H1 (cell line): ENCODE results near the gene SHC1. TPM values are rescaled to one million over a fixed set of nuclear protein-coding genes. Genes with fewer than 3 reads are reported as not detected.

ENCODE experiments used
- BACH1 ChIP-seq: IDR thresholded peaks from 2 replicates; pipeline ENCODE4 v1.6.1; 2012; ENCODE audit warnings: low read length, improper control_type of control experiment
- BCL11A ChIP-seq, 2 experiments: IDR thresholded peaks; one replicate each; pipeline ENCODE4 v1.6.1; 2011; ENCODE audit warnings: low read depth in 2 of 2, low read length in 2 of 2, mild to moderate bottlenecking in 2 of 2
- CBX5 ChIP-seq: fragments of 300-800, 300-1000 bp; sonication (generic); IDR thresholded peaks from 2 replicates; pipeline ENCODE4 v1.7.1; 2016; ENCODE audit warnings: antibody characterized with exemption, low read length, low read depth
- CEBPB ChIP-seq: IDR thresholded peaks from 2 replicates; pipeline ENCODE4 v1.6.1; 2012; ENCODE audit warnings: low read depth, low read length
- CHD2 ChIP-seq: IDR thresholded peaks from 2 replicates; pipeline ENCODE4 v1.6.1; 2012; ENCODE audit warnings: low read length, improper control_type of control experiment
- EGR1 ChIP-seq: IDR thresholded peaks from 2 replicates; pipeline ENCODE4 v1.6.1; 2011; ENCODE audit warnings: low read depth, low read length, borderline replicate concordance
- FOSL1 ChIP-seq: IDR thresholded peaks from 2 replicates; pipeline ENCODE4 v1.6.1; 2011; ENCODE audit warnings: mild to moderate bottlenecking, low read depth, low read length, moderate library complexity; ENCODE audit not compliant: insufficient read depth
- HDAC6 ChIP-seq: IDR thresholded peaks from one replicate; pipeline ENCODE4 v1.7.1; 2012; ENCODE audit warnings: low read depth, mild to moderate bottlenecking, inconsistent platforms, low read length, moderate library complexity
- JUN ChIP-seq: IDR thresholded peaks from 2 replicates; pipeline ENCODE4 v1.6.1; 2011; ENCODE audit warnings: low read depth, mild to moderate bottlenecking, improper control_type of control experiment, low read length
- KDM5A ChIP-seq: fragments of 200-600 bp; IDR thresholded peaks from 2 replicates; pipeline ENCODE4 v1.7.1; 2012; ENCODE audit warnings: mild to moderate bottlenecking, low read length, inconsistent platforms, mixed read lengths
- MAFK ChIP-seq: IDR thresholded peaks from 2 replicates; pipeline ENCODE4 v1.6.1; 2012; ENCODE audit warnings: low read depth, mild to moderate bottlenecking, improper control_type of control experiment, low read length
- SIRT6 ChIP-seq: IDR thresholded peaks from one replicate; pipeline ENCODE4 v1.7.1; 2012; ENCODE audit warnings: low read length, inconsistent platforms
- SIX5 ChIP-seq: IDR thresholded peaks from 2 replicates; pipeline ENCODE4 v1.6.1; 2011; ENCODE audit warnings: mild to moderate bottlenecking, low read depth, low read length
- SP1 ChIP-seq: IDR thresholded peaks from 2 replicates; pipeline ENCODE4 v1.6.1; 2011; ENCODE audit warnings: low read depth, low read length
- SP4 ChIP-seq: IDR thresholded peaks from 2 replicates; pipeline ENCODE4 v1.6.1; 2012; ENCODE audit warnings: low read length, inconsistent platforms
- SRF ChIP-seq: IDR thresholded peaks from 2 replicates; pipeline ENCODE4 v1.6.1; 2011; ENCODE audit warnings: mild to moderate bottlenecking, low read depth, low read length, moderate library complexity
- TAF7 ChIP-seq: optimal IDR thresholded peaks from 2 replicates; pipeline ENCODE3; 2011; ENCODE audit warnings: low read depth, mild to moderate bottlenecking, inconsistent platforms, low read length, moderate library complexity, borderline replicate concordance
- TBP ChIP-seq: IDR thresholded peaks from 2 replicates; pipeline ENCODE4 v1.6.1; 2011; ENCODE audit warnings: low read depth, low read length, improper control_type of control experiment
- TEAD4 ChIP-seq: IDR thresholded peaks from 2 replicates; pipeline ENCODE4 v1.6.1; 2012; ENCODE audit warnings: low read depth, low read length, inconsistent platforms, mixed read lengths
- YY1 ChIP-seq: IDR thresholded peaks from 2 replicates; pipeline ENCODE4 v1.6.1; 2011; ENCODE audit warnings: low read depth, mild to moderate bottlenecking, low read length
- ZNF274 ChIP-seq: IDR thresholded peaks from 2 replicates; pipeline ENCODE4 v1.7.0; 2012; ENCODE audit warnings: low read length, borderline replicate concordance; ENCODE audit errors: extremely low read depth
- polyA plus RNA-seq, 7 experiments: library from polyadenylated mRNA; depleted of rRNA in 3 of 7; stranded (reverse) in 5 of 7; unstranded in 2 of 7; fragments of >200 nt in 5 of 7; fragments of 200-250 nt in 2 of 7; gene quantifications; 1 replicate in 5 of 7; 2 replicates in 1 of 7; 4 replicates in 1 of 7; pipeline versions ENCODE4 v1.2.1 to v1.2.3, GENCODE V29; 2011 to 2013; ENCODE audit warnings: missing spikeins in 2 of 7, mixed read lengths in 2 of 7
- total RNA-seq: library from RNA; stranded (reverse); fragmentation: NEBNext Ultra II Directional; extraction: Animal tissue kit (Norgen Biotek cat#: 25700); gene quantifications from 2 replicates; pipeline ENCODE4 v1.2.1, GENCODE V29; 2021
- TF ChIP-seq, protein P1 (sequence below), 3 experiments: IDR thresholded peaks; 1 replicate in 2 of 3; 2 replicates in 1 of 3; pipeline versions ENCODE4 v1.5.1 to v1.6.1; 2011; ENCODE audit warnings: low read length in 3 of 3, mild to moderate bottlenecking in 3 of 3, inconsistent platforms in 2 of 3, low read depth in 1 of 3, moderate library complexity in 1 of 3; ENCODE audit not compliant: insufficient read depth in 1 of 3; ENCODE audit errors: control extremely low read depth in 1 of 3
- TF ChIP-seq, protein P2 (sequence below): IDR thresholded peaks from 2 replicates; pipeline ENCODE4 v1.6.1; 2012; ENCODE audit warnings: low read length, inconsistent platforms

The SHC1 gene
- total and polyA plus RNA-seq, 2 of the 8 experiments (the other 6 are each of a cell fraction or from before 2014, with no cell fraction given) = 177 to 212 TPM

DNA sequence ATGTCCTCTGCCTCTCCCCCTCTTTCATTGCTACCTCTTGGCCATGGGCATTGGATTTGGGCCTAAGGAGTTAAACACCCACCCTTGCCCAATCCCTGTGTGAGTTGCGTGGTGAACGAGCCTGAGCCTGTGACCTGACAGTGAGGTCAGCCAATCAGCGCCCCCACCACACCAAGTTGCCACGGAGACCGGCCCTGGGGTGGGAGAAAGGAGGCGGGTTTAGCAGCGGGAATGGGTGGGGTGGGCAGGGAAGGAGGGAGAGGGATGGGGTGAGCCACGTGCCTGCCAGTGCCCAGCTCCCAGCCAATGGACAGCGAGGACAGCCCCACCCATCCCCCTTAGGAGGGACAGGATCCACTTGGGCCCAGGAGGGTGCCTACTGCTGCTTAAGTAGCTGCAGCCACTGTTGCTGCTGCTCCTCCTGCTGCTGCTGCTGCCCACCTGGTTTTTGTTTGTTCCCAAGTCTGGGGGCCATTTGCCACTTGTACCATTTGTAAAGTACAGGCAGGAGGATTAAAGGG lies 41.5 kb upstream of the SHC1 start (continued):
- TF ChIP-seq, protein P1, sequence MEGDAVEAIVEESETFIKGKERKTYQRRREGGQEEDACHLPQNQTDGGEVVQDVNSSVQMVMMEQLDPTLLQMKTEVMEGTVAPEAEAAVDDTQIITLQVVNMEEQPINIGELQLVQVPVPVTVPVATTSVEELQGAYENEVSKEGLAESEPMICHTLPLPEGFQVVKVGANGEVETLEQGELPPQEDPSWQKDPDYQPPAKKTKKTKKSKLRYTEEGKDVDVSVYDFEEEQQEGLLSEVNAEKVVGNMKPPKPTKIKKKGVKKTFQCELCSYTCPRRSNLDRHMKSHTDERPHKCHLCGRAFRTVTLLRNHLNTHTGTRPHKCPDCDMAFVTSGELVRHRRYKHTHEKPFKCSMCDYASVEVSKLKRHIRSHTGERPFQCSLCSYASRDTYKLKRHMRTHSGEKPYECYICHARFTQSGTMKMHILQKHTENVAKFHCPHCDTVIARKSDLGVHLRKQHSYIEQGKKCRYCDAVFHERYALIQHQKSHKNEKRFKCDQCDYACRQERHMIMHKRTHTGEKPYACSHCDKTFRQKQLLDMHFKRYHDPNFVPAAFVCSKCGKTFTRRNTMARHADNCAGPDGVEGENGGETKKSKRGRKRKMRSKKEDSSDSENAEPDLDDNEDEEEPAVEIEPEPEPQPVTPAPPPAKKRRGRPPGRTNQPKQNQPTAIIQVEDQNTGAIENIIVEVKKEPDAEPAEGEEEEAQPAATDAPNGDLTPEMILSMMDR (IDR thresholded peaks at IDR 0.05; ENCODE audit: control extremely low read depth in 1 of 3, insufficient read depth in 1 of 3, low read depth in 1 of 3, low read length in 3 of 3) = no peak; a peak in 1 of 4 replicates
- TF ChIP-seq SP4 = no peak
- no peak for TF ChIP-seq YY1
- no peak for TF ChIP-seq SRF
- no peak for TF ChIP-seq SIRT6
- TF ChIP-seq CHD2 = peak; percentile 73
- TF ChIP-seq CBX5 = no peak
- peak; percentile 75; the same call in 1 of the 2 replicates for TF ChIP-seq SP1
- no peak for TF ChIP-seq HDAC6
- TF ChIP-seq ZNF274 = no peak
- TF ChIP-seq EGR1 = no peak
- TF ChIP-seq TEAD4 = no peak
- no peak for TF ChIP-seq TAF7
- TF ChIP-seq FOSL1 = no peak
- no peak for TF ChIP-seq SIX5
- TF ChIP-seq TBP = peak; percentile 37; the same call in 1 of the 2 replicates
- TF ChIP-seq JUN = no peak
- no peak for TF ChIP-seq CEBPB
- TF ChIP-seq BACH1 = peak; percentile 5; the same call in 1 of the 2 replicates
- TF ChIP-seq MAFK = no peak
- TF ChIP-seq BCL11A (IDR thresholded peaks at IDR 0.05; ENCODE audit: low read depth in 2 of 2, low read length in 2 of 2) = no peak
- no peak for TF ChIP-seq KDM5A
- TF ChIP-seq, protein P2, sequence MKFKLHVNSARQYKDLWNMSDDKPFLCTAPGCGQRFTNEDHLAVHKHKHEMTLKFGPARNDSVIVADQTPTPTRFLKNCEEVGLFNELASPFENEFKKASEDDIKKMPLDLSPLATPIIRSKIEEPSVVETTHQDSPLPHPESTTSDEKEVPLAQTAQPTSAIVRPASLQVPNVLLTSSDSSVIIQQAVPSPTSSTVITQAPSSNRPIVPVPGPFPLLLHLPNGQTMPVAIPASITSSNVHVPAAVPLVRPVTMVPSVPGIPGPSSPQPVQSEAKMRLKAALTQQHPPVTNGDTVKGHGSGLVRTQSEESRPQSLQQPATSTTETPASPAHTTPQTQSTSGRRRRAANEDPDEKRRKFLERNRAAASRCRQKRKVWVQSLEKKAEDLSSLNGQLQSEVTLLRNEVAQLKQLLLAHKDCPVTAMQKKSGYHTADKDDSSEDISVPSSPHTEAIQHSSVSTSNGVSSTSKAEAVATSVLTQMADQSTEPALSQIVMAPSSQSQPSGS = no peak
